HG02763 (cell line): ENCODE data around the gene IZUMO4.

Experiments
- ATAC-seq: cut with Tn5 transposase; IDR thresholded peaks from one replicate; pipeline ENCODE4 v1.9.1; 2021; ENCODE audit warnings: mild to moderate bottlenecking, moderate library complexity; ENCODE audit not compliant: unreplicated experiment

IZUMO4 gene

GRCh38 chr19:2142173-2142829 lies 45.6 kb downstream of the IZUMO4 start:
- ATAC-seq, result no peak

DNA sequence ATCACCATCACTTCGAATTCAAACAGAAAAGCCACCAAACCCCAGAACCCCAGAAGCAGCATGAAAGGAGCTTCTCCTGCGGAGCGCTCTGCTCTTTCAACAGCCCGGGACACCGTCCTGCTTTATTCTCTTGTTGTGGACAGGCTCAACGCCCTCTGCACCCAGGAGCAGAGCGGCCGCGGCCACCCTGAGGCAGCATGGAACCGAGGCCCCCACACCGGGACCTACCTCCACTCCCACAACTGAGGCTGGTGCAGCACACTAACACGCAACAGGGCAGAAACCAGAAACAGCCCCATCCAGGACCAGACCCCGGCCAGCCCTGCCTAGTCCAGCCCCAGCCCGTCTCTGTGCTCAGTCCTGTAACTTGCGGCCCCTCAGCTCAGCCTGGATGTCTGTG lies 47.5 kb downstream of the IZUMO4 start:
- no peak for ATAC-seq

DNA sequence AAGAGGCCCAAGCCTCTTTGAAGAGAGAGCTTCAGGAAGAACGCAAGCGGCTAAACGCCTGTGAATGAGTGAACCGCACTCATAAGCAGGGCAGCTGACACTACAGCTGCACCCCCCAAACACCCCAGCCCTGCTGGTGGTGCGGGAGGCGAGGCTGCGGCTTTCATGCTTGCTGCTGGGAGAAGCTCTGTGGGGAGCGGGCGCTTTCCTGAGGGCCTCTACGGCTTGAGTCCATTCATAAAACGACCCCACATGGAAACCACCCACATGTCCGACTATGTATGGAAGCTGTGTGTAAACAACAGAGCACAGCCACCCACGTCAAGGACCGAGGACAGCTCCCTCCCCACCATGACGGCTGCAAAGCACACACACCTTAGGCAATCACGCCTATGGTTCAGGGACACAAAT lies 49.1 kb downstream of the IZUMO4 start:
- no peak for ATAC-seq

DNA sequence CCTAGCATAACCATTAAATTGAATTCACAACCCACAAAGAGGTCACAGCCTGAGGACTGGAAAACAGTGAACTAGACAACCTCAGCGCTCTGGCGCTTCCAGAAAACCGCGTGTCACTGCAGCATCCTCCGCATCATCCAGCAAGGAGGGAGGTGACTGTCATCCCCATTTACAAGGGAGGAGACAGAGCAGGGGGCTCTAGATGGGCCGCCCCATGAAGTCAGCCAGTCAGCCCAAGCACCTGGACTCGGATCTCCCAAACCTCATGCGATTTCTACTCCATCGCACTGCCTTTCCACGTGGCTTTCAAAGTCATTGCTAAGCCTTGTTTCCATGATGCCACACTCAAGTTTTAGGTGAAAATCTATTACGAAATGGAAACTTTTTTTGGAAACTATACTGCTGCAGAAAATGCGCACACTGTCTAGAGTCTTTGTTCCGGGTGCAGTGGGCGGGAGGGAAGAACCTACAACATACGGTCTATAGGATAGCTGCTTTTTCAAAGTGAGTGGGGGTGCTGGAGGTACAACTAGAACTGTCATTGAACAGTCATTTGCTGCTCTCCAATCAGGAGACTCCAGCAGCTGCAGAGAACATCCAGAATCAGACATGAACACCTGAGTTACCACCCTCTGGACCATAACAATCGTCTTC lies 51.9 kb downstream of the IZUMO4 start:
- ATAC-seq, result no peak
